ENCODE data around the gene SMCO2. TPM values are rescaled to one million over a fixed set of nuclear protein-coding genes. Genes with fewer than 3 reads are reported as not detected.

SMCO2 gene
- total and polyA plus RNA-seq, 4 donors: 0.16 to 0.33 (median 0.31) TPM; not detected in 1

GRCh38 chr12:27551172-27551840, 104.8 kb downstream of the SMCO2 start:
- Histone ChIP-seq H3K4me3 (no peak overlapping the region), H3K4me1 (ENCODE audit: control insufficient read depth in 5 of 5, insufficient read depth in 5 of 5, low read length in 5 of 5) (peaks cover 24 to 85% (median 65%) of the 10 kb centered on the region in 5 donors), H3K27me3 (ENCODE audit: control insufficient read depth in 3 of 3, insufficient read depth in 3 of 3, low read length in 2 of 3) (no peaks in the 10 kb centered on the region), H3K36me3 (ENCODE audit: control insufficient read depth in 4 of 4, insufficient read depth in 4 of 4, low read length in 4 of 4) (no peaks in the 10 kb centered on the region), H3K9ac (ENCODE audit: insufficient read depth in 1 of 2, low read length in 2 of 2) (no peak overlapping the region), H3K27ac (ENCODE audit: low read depth in 1 of 2, low read length in 1 of 2) (peak overlapping the region; percentile 47 to 72), H3K9me3 (ENCODE audit: control insufficient read depth in 4 of 4, insufficient read depth in 3 of 4, low read length in 3 of 4) (no peaks in the 10 kb centered on the region)
- ATAC-seq (ENCODE audit: insufficient read depth, low FRiP score) (no peak), DNase-seq (peak; percentile 61 to 83 (median 75))
- TF ChIP-seq, protein P1, sequence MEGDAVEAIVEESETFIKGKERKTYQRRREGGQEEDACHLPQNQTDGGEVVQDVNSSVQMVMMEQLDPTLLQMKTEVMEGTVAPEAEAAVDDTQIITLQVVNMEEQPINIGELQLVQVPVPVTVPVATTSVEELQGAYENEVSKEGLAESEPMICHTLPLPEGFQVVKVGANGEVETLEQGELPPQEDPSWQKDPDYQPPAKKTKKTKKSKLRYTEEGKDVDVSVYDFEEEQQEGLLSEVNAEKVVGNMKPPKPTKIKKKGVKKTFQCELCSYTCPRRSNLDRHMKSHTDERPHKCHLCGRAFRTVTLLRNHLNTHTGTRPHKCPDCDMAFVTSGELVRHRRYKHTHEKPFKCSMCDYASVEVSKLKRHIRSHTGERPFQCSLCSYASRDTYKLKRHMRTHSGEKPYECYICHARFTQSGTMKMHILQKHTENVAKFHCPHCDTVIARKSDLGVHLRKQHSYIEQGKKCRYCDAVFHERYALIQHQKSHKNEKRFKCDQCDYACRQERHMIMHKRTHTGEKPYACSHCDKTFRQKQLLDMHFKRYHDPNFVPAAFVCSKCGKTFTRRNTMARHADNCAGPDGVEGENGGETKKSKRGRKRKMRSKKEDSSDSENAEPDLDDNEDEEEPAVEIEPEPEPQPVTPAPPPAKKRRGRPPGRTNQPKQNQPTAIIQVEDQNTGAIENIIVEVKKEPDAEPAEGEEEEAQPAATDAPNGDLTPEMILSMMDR (IDR thresholded peaks at IDR 0.05; ENCODE audit: control extremely low read depth, extremely low read depth): no peak
- 57 to 70% methylated on average over 9 of the region's 9 CpGs for WGBS, 2 donors

Other genes starting within 250 kb of the SMCO2 start
- 10 to 100 TPM; 27.0 to 41.5 TPM for gene STK38L, start 202.4 kb upstream of the SMCO2 start, total RNA-seq
- gene STK38L, start 202.4 kb upstream of the SMCO2 start, polyA plus RNA-seq: 10 to 100 TPM in 1 of 2 donors, 1 to 10 TPM in 1; 6.5 to 10.1 TPM
- gene BMAL2, start 113.9 kb upstream of the SMCO2 start, total RNA-seq: 1 to 10 TPM; 1.6 to 7.3 TPM
- 1 to 10 TPM; 1.5 to 7.8 TPM for gene BMAL2, start 113.9 kb upstream of the SMCO2 start, polyA plus RNA-seq
- gene PPFIBP1, start 77.5 kb downstream of the SMCO2 start, total RNA-seq: 100 to 1,000 TPM in 1 of 2 donors, 10 to 100 TPM in 1; 95.1 to 150 TPM
- gene PPFIBP1, start 77.5 kb downstream of the SMCO2 start, polyA plus RNA-seq: 10 to 100 TPM; 13.6 to 31.2 TPM
- 1 to 10 TPM in 1 of 2 donors, under 1 TPM in 1; 0.63 to 2.1 TPM for gene REP15, start 249.7 kb downstream of the SMCO2 start, total RNA-seq
- gene REP15, start 249.7 kb downstream of the SMCO2 start, polyA plus RNA-seq: 1 to 10 TPM; 1.5 to 1.9 TPM

Measured in lung (tissue), 12 donors.